Dendritic cell treated with granulocyte-macrophage colony-stimulating factor and Interleukin-4, amounts not matched to agents 40 ng/mL and 50 ng/mL, for 4 days (primary cell): ENCODE measurements around the gene ERVK3-1.
"Not testable (repeated sequence)": the region's sequence is repeated elsewhere in the genome, so short reads cannot be mapped to it uniquely, and the experiment has no call there.

ENCODE experiments used
- H3K27ac Mint-ChIP-seq: one replicate; pipeline ENCODE4 v1.8.0; 2022; ENCODE audit warnings: mild to moderate bottlenecking, mixed read lengths
- H3K27me3 Mint-ChIP-seq: one replicate; pipeline ENCODE4 v1.8.0; 2022; ENCODE audit warnings: mild to moderate bottlenecking, mixed read lengths
- H3K36me3 Mint-ChIP-seq: one replicate; pipeline ENCODE4 v1.8.0; 2022; ENCODE audit warnings: low read depth, mixed read lengths
- H3K4me1 Mint-ChIP-seq: one replicate; pipeline ENCODE4 v1.8.0; 2022; ENCODE audit warnings: low read depth, mixed read lengths
- H3K4me3 Mint-ChIP-seq: one replicate; pipeline ENCODE4 v1.8.0; 2022; ENCODE audit warnings: mild to moderate bottlenecking, moderate library complexity, mixed read lengths
- H3K9me3 Mint-ChIP-seq: one replicate; pipeline ENCODE4 v1.8.0; 2022; ENCODE audit warnings: mixed read lengths
- intact Hi-C: fragments of 100-400 bp; cut with micrococcal nuclease; formaldehyde crosslinking; loops from one replicate; pipeline ENCODE4 v1.15.0; 2022

ERVK3-1 gene

DNA sequence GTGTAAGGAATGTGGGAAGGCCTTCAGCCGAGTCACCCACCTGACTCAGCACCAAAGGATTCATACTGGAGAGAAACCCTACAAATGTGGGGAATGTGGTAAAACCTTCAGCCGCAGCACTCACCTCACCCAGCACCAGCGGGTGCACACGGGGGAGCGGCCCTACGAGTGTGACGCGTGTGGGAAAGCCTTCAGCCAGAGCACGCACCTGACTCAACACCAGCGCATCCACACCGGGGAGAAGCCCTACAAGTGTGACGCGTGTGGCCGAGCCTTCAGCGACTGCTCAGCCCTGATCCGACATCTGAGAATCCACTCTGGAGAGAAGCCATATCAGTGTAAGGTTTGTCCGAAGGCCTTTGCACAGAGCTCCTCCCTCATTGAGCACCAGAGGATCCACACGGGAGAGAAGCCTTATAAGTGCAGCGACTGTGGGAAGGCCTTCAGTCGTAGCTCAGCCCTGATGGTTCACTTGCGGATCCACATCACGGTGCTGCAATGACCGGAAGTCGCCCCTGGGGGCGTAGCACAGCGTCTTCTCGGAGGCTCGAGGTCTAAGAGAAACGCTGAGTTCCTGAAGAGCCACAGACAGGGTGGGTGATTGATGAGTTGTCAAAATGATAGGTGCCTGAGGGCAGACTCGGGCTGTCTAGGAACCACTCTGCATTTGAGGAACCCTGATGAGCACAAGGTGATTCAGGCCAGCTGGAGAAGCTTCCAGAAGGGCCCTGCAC is 33.8 kb downstream of the ERVK3-1 start:
- Mint-ChIP-seq H3K36me3 (peaks cover 83% of the 10 kb centered on the region), H3K27ac (no peak overlapping the region), H3K4me3 (no peak overlapping the region), H3K9me3 (peaks cover 9% of the 10 kb centered on the region), H3K27me3 (no peaks in the 10 kb centered on the region), H3K4me1 (peaks cover 14% of the 10 kb centered on the region)
- intact Hi-C loops = no loop called here

DNA sequence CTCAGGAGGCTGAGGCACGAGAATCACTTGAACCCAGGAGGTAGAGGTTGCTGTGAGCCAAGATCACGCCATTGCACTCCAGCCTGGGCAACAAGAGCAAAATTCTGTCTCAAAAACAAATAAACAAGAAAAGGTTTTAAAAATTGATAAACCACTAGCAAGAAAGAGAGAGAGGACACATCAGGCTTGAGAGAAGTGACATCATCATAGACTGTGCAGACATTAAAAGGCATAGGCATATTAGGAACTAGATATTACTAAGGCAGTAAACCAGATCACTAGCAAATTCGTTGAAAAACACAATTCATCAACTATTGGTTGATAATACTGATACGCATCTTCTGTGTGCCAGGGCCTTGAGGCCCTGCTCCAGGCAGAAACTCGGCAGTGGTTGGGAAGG is 40.4 kb downstream of the ERVK3-1 start:
- H3K4me1 Mint-ChIP-seq = peaks cover 31% of the 10 kb centered on the region
- intact Hi-C loops = loop anchor here (10.0 kb wide), 1 partner anchor 59 kb away; the partner anchor contains the start of gene ZNF584
- H3K27me3 Mint-ChIP-seq = peaks cover 20% of the 10 kb centered on the region
- H3K4me3 Mint-ChIP-seq = peak overlapping the region; percentile 94
- H3K27ac Mint-ChIP-seq = no peak overlapping the region
- no peaks in the 10 kb centered on the region for H3K9me3 Mint-ChIP-seq
- H3K36me3 Mint-ChIP-seq = peaks cover 54% of the 10 kb centered on the region

DNA sequence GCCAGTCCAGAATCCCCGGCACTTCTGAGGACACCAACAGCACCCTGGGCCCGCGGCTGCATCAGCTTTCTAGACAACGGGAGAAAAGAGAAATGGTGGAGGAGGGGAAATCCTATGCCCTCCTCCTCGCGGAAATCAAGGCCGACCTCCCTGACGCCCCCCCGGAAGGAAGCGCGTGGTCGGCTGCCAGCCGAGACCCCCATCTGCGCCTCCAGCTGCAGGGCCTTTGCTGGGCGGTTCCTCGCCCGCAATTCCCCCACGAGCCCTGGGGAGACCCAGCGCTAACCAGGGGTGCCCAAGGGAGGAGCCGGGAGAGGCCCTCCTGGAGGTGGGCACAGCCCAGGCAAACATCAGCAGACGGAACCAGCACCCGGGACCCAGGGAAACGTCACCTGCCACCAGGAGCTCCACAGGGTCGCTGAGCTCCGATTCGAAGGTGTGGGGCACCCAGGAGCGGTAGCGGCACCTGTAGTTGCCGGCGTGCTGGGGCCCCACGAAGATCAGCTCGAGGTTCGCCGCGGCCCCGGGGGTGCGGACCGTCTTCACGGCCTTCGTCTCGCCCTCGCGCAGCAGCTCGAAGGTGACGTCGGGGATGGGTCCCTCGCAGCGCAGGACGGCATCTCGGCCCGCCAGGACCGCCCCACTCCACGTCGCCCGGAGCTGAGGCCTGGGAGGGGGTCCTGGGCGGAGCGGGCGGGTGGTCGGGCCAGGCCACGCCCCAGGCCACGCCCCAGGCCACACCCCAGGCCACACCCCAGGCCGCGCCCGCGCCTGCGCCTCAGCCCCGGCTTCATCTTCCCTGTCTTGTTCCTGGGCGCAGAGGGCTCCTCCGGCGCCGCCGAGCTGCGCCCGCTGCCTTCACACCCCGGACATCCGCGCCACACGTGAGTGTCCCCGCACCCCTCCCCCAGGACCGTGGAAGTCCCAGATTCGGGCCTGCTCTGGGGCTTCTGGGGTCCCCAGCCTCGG is 42.1 kb downstream of the ERVK3-1 start:
- Mint-ChIP-seq H3K27ac (peak overlapping the region; percentile 86), H3K4me1 (peaks cover 25% of the 10 kb centered on the region), H3K36me3 (peaks cover 54% of the 10 kb centered on the region), H3K27me3 (peaks cover 31% of the 10 kb centered on the region), H3K9me3 (no peaks in the 10 kb centered on the region), H3K4me3 (peak overlapping the region; percentile 94)
- intact Hi-C loops = loop anchor here (10.0 kb wide), 1 partner anchor 58 kb away; the partner anchor contains the start of gene ZNF584

DNA sequence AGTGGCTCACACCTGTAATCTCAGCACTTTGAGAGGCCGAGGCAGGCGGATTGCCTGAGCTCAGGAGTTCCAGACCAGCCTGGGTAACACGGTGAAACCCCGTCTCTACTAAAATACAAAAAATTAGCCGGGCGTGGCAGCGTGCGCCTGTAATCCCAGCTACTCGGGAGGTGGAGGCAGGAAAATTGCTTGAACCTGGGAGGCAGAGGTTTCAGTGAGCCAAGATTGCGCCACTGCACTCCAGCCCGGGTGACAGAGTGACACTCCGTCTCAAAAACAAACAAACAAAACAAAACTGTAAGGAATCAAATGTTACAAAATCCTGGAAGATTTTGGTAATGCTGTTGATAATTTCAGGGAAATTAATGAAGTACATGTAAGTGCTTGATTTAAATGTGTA is 42.9 kb downstream of the ERVK3-1 start:
- peak overlapping the region; percentile 94 for H3K4me3 Mint-ChIP-seq
- intact Hi-C loops = loop anchor here (10.0 kb wide), 1 partner anchor 57 kb away; the partner anchor contains the start of gene ZNF584
- peaks cover 54% of the 10 kb centered on the region for H3K36me3 Mint-ChIP-seq
- H3K27ac Mint-ChIP-seq = peak overlapping the region; percentile 86
- H3K27me3 Mint-ChIP-seq = peaks cover 31% of the 10 kb centered on the region
- not testable (repeated sequence) for H3K9me3 Mint-ChIP-seq
- peaks cover 24% of the 10 kb centered on the region for H3K4me1 Mint-ChIP-seq

DNA sequence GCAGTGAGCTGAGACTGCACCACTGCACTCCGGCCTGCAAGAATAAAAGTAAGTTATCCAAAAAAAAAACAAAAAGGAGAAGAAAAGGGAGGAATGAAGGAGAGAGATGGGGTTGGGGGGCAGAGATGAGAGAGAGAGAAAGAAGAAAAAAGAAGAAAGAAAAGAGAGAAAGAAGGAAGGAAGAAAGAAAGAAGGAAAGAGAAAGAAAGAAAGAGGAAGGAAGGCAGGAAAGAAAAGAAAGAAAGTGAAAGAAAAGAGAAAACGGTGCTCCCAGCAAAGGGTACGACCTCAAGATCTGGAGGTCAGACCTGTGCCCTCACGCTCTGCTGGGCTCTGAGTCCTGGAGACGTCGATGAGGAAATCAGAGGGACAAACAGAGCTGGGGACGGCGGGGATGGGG is 44.4 kb downstream of the ERVK3-1 start:
- Mint-ChIP-seq H3K4me3 (no peak overlapping the region), H3K27me3 (peaks cover 36% of the 10 kb centered on the region), H3K9me3 (no peaks in the 10 kb centered on the region), H3K36me3 (peaks cover 62% of the 10 kb centered on the region), H3K27ac (no peak overlapping the region), H3K4me1 (peaks cover 24% of the 10 kb centered on the region)
- intact Hi-C loops = loop anchor here (10.0 kb wide), 1 partner anchor 55 kb away; the partner anchor contains the start of gene ZNF584

DNA sequence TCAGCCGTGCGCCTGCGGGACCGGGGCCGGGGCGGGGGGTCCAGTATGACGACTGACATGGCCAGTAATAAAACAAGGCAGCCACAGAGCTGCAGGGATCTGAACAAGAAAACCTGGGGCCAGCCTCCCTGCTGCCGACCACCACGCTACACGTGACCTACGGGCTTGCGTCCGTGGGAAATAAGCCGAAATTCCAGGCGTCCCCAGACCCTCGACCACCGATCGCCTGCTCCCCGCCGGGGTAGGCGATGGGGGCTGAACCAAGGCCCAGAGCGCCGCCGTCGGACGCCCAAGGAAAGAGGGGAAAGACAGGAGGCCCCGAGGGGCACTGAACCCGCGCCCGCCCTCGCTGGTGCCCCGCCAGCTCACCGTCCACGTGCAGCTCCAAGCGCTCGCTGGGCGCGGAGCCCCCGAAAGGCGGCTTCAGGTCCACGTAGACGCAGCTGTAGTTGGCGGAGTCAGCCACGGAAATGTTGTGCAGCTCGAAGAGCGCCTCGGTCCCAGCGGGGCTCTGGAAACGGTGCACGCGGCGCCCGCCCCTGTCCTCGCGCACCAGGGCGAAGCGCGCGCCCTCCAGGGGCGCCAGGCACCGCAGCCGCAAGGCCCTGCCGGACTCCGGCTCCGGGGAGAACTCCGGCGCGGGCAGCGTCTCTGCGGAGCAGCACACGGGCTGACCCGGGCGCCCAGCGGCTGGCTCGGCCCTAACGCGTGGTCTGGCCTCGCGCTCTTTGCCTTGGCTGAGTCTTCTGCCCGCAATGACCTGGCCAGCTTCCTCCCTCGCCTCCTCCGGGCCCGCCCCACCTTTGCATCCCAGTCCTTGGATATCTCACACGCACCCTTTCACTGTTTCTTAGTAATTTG is 45.1 kb downstream of the ERVK3-1 start:
- intact Hi-C loops = no loop called here
- H3K4me1 Mint-ChIP-seq = peaks cover 24% of the 10 kb centered on the region
- no peak overlapping the region for H3K27ac Mint-ChIP-seq
- H3K4me3 Mint-ChIP-seq = no peak overlapping the region
- H3K9me3 Mint-ChIP-seq = no peaks in the 10 kb centered on the region
- H3K27me3 Mint-ChIP-seq = peaks cover 40% of the 10 kb centered on the region
- peaks cover 62% of the 10 kb centered on the region for H3K36me3 Mint-ChIP-seq

DNA sequence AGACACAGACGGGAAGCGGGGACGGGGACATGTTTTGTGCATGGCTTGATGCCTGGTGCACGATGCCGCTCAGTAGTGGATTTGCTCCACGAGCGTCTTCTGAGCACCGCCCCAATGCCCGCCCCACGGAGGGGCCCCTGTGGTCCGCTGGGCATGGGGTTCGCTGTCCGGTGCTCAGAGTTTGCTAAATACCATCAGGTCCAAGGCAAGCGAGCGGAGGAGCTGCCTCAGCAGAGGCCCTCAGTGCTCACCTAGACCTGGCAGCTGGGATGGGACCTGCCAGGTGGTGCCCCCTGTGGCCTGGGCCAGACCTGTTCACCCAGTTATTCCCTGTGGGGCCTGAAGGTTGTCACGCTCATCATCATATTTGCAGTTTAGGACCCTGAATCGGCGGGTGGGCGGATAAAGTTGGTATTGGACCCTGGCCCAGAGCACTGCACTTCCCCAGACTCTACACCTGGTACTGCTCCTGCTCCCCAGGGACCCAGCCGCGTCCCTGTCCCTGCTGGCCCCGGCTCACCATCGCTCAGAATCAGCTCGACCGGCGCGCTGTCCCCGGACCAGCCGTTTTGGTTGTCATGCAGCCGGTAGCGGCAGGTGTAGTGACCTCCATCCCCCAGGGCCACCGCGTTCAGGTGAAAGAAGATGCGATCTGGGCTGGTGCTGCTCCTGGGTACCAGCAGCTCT is 45.8 kb downstream of the ERVK3-1 start:
- Mint-ChIP-seq H3K4me1 (peaks cover 18% of the 10 kb centered on the region), H3K36me3 (peaks cover 56% of the 10 kb centered on the region), H3K9me3 (no peaks in the 10 kb centered on the region), H3K4me3 (no peak overlapping the region), H3K27ac (no peak overlapping the region), H3K27me3 (peaks cover 44% of the 10 kb centered on the region)
- intact Hi-C loops = no loop called here

DNA sequence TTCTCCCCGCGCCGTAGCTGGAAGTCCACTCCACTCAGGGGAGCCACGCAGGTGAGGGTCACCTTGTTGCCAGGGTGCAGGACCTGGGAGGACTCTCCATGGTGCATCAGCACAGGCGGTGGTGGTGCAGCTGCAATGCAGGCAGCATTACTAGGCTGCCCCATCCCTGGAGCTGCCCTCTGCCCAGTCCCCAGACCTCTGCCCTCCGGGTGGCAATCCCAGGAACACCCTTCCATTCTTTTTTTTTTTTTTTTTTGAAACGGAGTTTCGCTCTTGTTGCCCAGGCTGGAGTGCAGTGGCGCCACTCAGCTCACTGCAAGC is 46.3 kb downstream of the ERVK3-1 start:
- Mint-ChIP-seq H3K4me3 (no peak overlapping the region), H3K27ac (no peak overlapping the region), H3K9me3 (no peaks in the 10 kb centered on the region), H3K36me3 (peaks cover 55% of the 10 kb centered on the region), H3K4me1 (peaks cover 18% of the 10 kb centered on the region), H3K27me3 (peaks cover 48% of the 10 kb centered on the region)
- intact Hi-C loops = no loop called here

DNA sequence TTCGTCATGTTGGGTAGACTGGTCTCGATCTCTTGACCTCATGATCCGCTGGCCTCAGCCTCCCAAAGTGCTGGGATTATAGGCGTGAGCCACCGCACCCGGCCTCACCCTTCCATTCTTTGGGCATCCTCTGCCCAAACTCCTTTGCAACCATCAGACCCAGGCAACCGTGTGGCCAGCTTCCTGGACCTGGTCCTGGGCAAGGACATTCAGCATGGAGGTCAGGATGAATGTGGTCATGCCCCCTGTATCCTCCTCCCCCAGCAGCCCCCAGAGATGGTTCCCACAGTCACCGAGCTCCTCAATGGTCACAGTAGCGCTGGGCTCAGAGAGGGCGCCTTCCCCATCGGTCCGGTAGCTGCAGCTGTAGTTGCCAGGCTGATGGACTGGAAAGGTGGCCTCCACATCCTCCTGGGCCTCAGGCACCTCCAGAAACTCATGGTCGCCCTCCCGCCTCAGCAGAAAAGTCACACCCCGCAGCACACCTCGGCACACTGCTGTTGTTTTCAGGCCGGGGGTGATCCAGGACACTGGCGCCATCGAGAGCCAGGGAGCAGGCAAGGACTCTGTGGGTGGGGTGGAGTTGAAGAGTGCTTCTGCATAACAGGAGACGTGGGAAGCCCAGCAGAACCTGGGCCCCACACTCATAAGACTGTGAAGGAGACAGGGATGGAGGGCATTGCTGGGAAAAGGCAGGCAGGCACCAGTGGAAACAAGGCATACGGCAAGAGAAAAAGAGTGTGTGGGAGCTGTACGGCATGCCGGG is 47.0 kb downstream of the ERVK3-1 start:
- intact Hi-C loops = no loop called here
- no peak overlapping the region for H3K27ac Mint-ChIP-seq
- H3K4me3 Mint-ChIP-seq = no peak overlapping the region

DNA sequence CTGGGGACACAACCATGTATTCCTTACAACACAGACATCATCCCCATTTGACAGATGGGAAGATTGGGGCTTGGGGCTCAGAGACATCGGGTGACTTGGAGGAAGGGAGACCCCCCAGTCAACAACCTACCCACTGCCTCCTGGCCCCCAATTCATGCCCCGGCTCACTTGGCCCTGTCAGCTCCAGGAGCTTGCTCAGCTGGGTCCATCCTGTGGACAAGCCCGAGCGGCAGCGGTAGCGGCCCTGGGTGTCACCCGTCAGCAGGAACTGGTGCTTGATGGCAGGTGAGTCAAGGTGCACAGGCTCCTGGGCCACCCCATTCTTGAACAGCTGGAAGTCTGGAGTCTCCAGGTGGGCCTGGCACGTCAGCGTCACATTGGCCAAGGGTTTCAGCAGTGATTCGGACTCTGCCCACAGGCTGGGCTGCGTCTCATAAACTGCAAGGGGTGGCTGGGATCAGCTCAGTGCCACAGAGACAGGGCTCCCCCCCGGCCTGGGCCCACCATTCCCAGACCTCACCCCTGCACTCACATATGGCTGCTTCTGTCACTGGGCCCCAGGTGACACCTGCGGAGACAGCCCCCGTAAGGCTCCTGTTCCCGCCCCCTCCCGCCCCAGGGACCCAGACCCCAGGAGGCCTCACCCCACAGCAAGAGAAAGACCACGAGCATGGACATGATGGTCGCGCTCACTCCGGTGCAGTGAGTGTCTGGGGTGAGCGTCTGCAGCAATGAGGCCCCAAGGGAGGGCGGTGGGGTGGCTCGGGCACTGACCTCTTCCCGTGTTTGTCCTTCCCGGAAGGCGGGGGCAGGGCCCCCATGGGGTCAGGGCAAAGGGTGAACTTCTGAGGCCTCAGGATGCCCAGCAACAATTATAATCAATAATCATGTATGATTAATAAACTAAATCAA is 47.8 kb downstream of the ERVK3-1 start, which contains the start of gene A1BG:
Gene A1BG, minus strand, starts transcription at position 733 of the 912 bp plus-strand sequence. Its CDS starts 55 bp downstream, at position 678.
- Mint-ChIP-seq H3K4me3 (no peak within 1 kb of the TSS), H3K36me3 (peaks cover 44% of the 10 kb centered on the region), H3K27ac (no peak within 1 kb of the TSS), H3K27me3 (peaks cover 56% of the 10 kb centered on the region), H3K9me3 (no peaks in the 10 kb centered on the region), H3K4me1 (peaks cover 27% of the 10 kb centered on the region)
- intact Hi-C loops = no loop called here

More for the DNA sequence above, 47.0 kb downstream of the ERVK3-1 start:
- peaks cover 51% of the 10 kb centered on the region for H3K27me3 Mint-ChIP-seq
- H3K4me1 Mint-ChIP-seq = peaks cover 20% of the 10 kb centered on the region
- no peaks in the 10 kb centered on the region for H3K9me3 Mint-ChIP-seq
- peaks cover 50% of the 10 kb centered on the region for H3K36me3 Mint-ChIP-seq

DNA sequence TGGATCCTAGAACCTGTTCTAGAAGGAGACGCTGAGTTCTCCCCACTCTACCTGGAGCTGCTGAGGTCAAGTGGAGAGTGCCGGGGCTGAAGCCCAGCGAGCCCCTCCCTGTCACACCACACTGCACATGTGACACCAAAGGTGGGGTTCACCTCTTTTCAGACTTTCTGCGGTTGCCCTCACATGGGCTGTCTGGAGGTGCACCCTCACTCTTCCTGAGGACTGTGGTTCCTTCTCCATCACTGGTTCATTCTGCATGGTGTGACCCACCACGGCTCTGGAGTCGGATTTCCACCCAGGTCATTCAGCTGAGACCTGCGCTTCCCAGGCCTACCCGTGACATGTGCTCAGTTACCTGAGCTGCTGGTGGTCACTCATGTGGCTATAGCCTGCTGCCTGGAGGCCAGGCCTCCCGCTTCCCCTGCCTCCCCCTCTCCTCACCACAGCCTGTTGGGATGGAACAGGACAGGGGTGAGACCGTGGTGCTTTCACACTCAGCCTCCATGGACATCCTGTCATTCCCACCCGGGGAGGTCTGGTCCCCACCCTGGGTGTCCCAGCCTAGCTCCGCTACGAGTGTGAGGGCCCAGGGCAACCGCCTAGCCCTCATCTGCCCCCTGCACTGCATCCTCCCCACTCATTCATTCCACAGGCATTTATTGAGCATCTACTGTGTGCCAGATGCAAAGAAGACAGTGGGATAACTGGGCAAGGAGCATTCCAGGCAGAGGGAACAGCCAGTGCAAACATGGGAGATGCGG is 48.7 kb downstream of the ERVK3-1 start:
- intact Hi-C loops = no loop called here
- no peak overlapping the region for H3K4me3 Mint-ChIP-seq

More for the DNA sequence above, 48.7 kb downstream of the ERVK3-1 start:
- Mint-ChIP-seq H3K9me3 (no peaks in the 10 kb centered on the region), H3K36me3 (peaks cover 44% of the 10 kb centered on the region), H3K4me1 (peaks cover 27% of the 10 kb centered on the region), H3K27ac (no peak overlapping the region), H3K27me3 (peaks cover 61% of the 10 kb centered on the region)
